Hepatocyte (in vitro differentiated cells): ENCODE measurements around the gene MIEF1. TPM values are rescaled to one million over a fixed set of nuclear protein-coding genes. Genes with fewer than 3 reads are reported as not detected.
A peak's percentile ranks its signal among the peaks of the same experiment; 100 is the strongest.

Experiments used
- DNase-seq: peaks from one replicate; pipeline ENCODE4 v3.0.0-alpha.2; 2016; ENCODE audit warnings: low spot score
- H2AFZ ChIP-seq: fragments of 200-600 bp; sonication (generic); 2 replicates; pipeline ENCODE4 v1.6.0; 2016; ENCODE audit warnings: antibody characterized with exemption, mild to moderate bottlenecking
- H3K27ac ChIP-seq: fragments of 200-600 bp; sonication (generic); 2 replicates; pipeline ENCODE4 v1.5.1; 2016; ENCODE audit warnings: mild to moderate bottlenecking
- H3K27me3 ChIP-seq: fragments of 200-600 bp; sonication (generic); 2 replicates; pipeline ENCODE4 v1.6.1; 2016
- H3K36me3 ChIP-seq: fragments of 200-600 bp; sonication (generic); replicated peaks from 2 replicates; pipeline ENCODE4 v1.5.1; 2016; ENCODE audit warnings: low read depth; ENCODE audit not compliant: insufficient read depth
- H3K4me1 ChIP-seq: fragments of 200-600 bp; sonication (generic); 2 replicates; pipeline ENCODE4 v1.5.1; 2016; ENCODE audit warnings: mild to moderate bottlenecking, moderate library complexity; ENCODE audit not compliant: insufficient read depth
- H3K4me2 ChIP-seq: fragments of 200-600 bp; sonication (generic); 2 replicates; pipeline ENCODE4 v1.6.0; 2016
- H3K4me3 ChIP-seq: fragments of 200-600 bp; sonication (generic); 2 replicates; pipeline ENCODE4 v1.5.1; 2016; ENCODE audit warnings: mild to moderate bottlenecking
- H3K79me2 ChIP-seq: fragments of 200-600 bp; sonication (generic); 2 replicates; pipeline ENCODE4 v1.6.0; 2017; ENCODE audit warnings: mild to moderate bottlenecking
- H3K9me2 ChIP-seq: fragments of 200-600 bp; sonication (generic); replicated peaks from 2 replicates; pipeline ENCODE4 v1.6.0; 2017; ENCODE audit warnings: mild to moderate bottlenecking; ENCODE audit not compliant: insufficient read depth
- H3K9me3 ChIP-seq: fragments of 200-600 bp; sonication (generic); 2 replicates; pipeline ENCODE4 v1.5.1; 2016; ENCODE audit warnings: low read depth, mild to moderate bottlenecking
- H4K20me1 ChIP-seq: fragments of 200-600 bp; sonication (generic); 2 replicates; pipeline ENCODE4 v1.6.0; 2016; ENCODE audit warnings: mild to moderate bottlenecking; ENCODE audit not compliant: insufficient read depth, poor library complexity, severe bottlenecking
- CTCF ChIP-seq: fragments of 200-600 bp; sonication (generic); IDR thresholded peaks from 2 replicates; pipeline ENCODE4 v1.5.1; 2016; ENCODE audit warnings: antibody characterized with exemption, mild to moderate bottlenecking; ENCODE audit not compliant: poor library complexity
- EZH2 ChIP-seq: fragments of 200-600 bp; sonication (generic); IDR thresholded peaks from 2 replicates; pipeline ENCODE4 v1.6.1; 2016; ENCODE audit warnings: antibody characterized with exemption, mild to moderate bottlenecking, borderline replicate concordance
- EZH2phosphoT487 ChIP-seq: fragments of 200-600 bp; sonication (generic); IDR thresholded peaks from one replicate; pipeline ENCODE4 v1.6.1; 2018; ENCODE audit warnings: antibody characterized with exemption, mild to moderate bottlenecking, low read depth, moderate library complexity; ENCODE audit not compliant: unreplicated experiment, severe bottlenecking
- WGBS: methylation state at CpG from one replicate; pipeline ENCODE4 v1.1.6; 2016; ENCODE audit warnings: low lambda C conversion rate; ENCODE audit errors: missing lambda C conversion rate; 5-methylcytosine and 5-hydroxymethylcytosine counted together
- polyA plus RNA-seq: library from polyadenylated mRNA; unstranded; fragments of >200 nt; fragmentation: Nextera tagmentation; extraction: Ambion mirVana; gene quantifications from 2 replicates; pipeline ENCODE4 v1.2.1, GENCODE V29; 2016
- total RNA-seq: library from RNA; depleted of rRNA; stranded (reverse); fragments of >200 nt; gene quantifications from 2 replicates; pipeline ENCODE4 v1.2.3, GENCODE V29; 2014

Gene MIEF1
- total and polyA plus RNA-seq, 2 experiments from 2014 or later = 22.2 to 31.8 TPM

DNA sequence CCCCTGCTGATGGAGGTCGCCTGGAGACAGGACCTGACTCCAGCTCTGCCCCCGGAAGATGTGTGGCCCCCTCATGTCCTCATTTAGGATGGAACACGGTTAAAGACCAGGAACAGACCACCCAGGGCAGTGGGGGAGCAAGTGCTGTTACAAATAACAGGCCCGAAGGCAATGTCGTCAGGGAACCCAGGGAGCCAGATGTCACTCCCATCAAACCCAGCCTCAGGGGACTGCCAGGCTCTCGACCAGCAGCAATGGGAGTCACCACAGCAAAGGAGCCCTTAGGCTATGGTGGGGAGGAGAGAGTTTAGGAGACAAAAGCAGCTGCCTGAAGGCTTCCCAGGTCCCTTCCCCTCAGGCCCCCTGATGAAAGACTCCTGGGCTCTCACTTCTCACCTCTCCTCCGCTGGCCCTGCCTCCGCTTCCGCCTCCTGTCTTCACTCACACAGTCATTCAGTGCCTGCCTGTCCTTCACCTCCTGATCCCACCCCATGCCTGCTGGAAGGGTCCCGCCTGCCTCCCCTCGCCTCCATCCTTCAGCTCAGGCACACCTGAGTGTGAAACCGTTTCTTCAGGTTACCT lies 26.1 kb downstream of the MIEF1 start:
- peak overlapping the region; percentile 69 for H3K4me2 ChIP-seq
- no peaks in the 10 kb centered on the region for H3K9me3 ChIP-seq
- H3K27me3 ChIP-seq = no peaks in the 10 kb centered on the region
- peaks cover 57% of the 10 kb centered on the region for H4K20me1 ChIP-seq
- 73% methylated on average over 12 of the region's 12 CpGs for WGBS
- TF ChIP-seq EZH2phosphoT487 (no peak), EZH2 (no peak), CTCF (no peak)
- no peaks in the 10 kb centered on the region for H3K9me2 ChIP-seq
- peaks cover 35% of the 10 kb centered on the region for H3K4me1 ChIP-seq
- H3K79me2 ChIP-seq = peaks cover 58% of the 10 kb centered on the region
- H3K36me3 ChIP-seq = no peaks in the 10 kb centered on the region
- no peak overlapping the region for H3K4me3 ChIP-seq
- no peak overlapping the region for H2AFZ ChIP-seq
- H3K27ac ChIP-seq = peak overlapping the region; percentile 73
- no peak for DNase-seq

- peaks cover 52% of the 10 kb centered on the region for H3K79me2 ChIP-seq
- peak overlapping the region; percentile 69 for H3K4me2 ChIP-seq
- no peaks in the 10 kb centered on the region for H3K36me3 ChIP-seq
Observed at GRCh38 chr22:39528681-39529486, 26.8 kb downstream of the MIEF1 start.

GRCh38 chr22:39529487-39529851 lies 27.4 kb downstream of the MIEF1 start:
- H3K4me2 ChIP-seq = peak overlapping the region; percentile 57
- peaks cover 46% of the 10 kb centered on the region for H3K79me2 ChIP-seq
- peaks cover 31% of the 10 kb centered on the region for H3K4me1 ChIP-seq
- no peaks in the 10 kb centered on the region for H3K36me3 ChIP-seq
- H3K9me3 ChIP-seq = no peaks in the 10 kb centered on the region
- TF ChIP-seq EZH2phosphoT487 (no peak), CTCF (no peak), EZH2 (no peak)
- no peak overlapping the region for H3K4me3 ChIP-seq
- H4K20me1 ChIP-seq = peaks cover 44% of the 10 kb centered on the region
- H3K27me3 ChIP-seq = no peaks in the 10 kb centered on the region
- DNase-seq = no peak
- no peak overlapping the region for H2AFZ ChIP-seq
- 75% methylated on average over 17 of the region's 17 CpGs for WGBS
- H3K27ac ChIP-seq = peak overlapping the region; percentile 29
- no peaks in the 10 kb centered on the region for H3K9me2 ChIP-seq

More at GRCh38 chr22:39528681-39529486, 26.8 kb downstream of the MIEF1 start:
- no peaks in the 10 kb centered on the region for H3K9me3 ChIP-seq
- peak; percentile 96 for DNase-seq
- WGBS = 42% methylated on average over 32 of the region's 32 CpGs
- H4K20me1 ChIP-seq = peaks cover 50% of the 10 kb centered on the region
- H3K27me3 ChIP-seq = no peaks in the 10 kb centered on the region
- no peaks in the 10 kb centered on the region for H3K9me2 ChIP-seq
- H3K27ac ChIP-seq = peak overlapping the region; percentile 73
- TF ChIP-seq CTCF (peak; percentile 98), EZH2 (no peak)
- H3K4me3 ChIP-seq = no peak overlapping the region
- peaks cover 31% of the 10 kb centered on the region for H3K4me1 ChIP-seq
- H2AFZ ChIP-seq = no peak overlapping the region
